ENCODE measurements around the gene TMEM87A. TPM values are rescaled to one million over a fixed set of nuclear protein-coding genes. Genes with fewer than 3 reads are reported as not detected.

The TMEM87A gene
- total and polyA plus RNA-seq, 3 donors from 2014 or later, result 64.2 to 92.9 (median 79.5) TPM

GRCh38 chr15:42201801-42202200 lies 71.4 kb downstream of the TMEM87A start:
- no peak for TF ChIP-seq CTCF (IDR thresholded peaks at IDR 0.05)
- TF ChIP-seq POLR2A (IDR thresholded peaks at IDR 0.05), result no peak
- WGBS, 2 donors, result 90 to 94% methylated on average over 1 of the region's 1 CpG
- H3K9me3 ChIP-seq, result no peaks in the 10 kb centered on the region
- DNase-seq, result no peak
- H3K4me3 ChIP-seq, result no peak overlapping the region
- intact Hi-C loops (cut with DNase I; ENCODE audit: low total_unique reads), result no loop called here
- peaks cover 1% of the 10 kb centered on the region for H3K4me1 ChIP-seq
- no peaks in the 10 kb centered on the region for H3K36me3 ChIP-seq (ENCODE audit: low read depth, missing control alignments)
- H3K27me3 ChIP-seq, result no peaks in the 10 kb centered on the region
- H3K27ac ChIP-seq, result no peak overlapping the region

GRCh38 chr15:42199126-42199525 lies 74.1 kb downstream of the TMEM87A start:
- no peaks in the 10 kb centered on the region for H3K36me3 ChIP-seq (ENCODE audit: low read depth, missing control alignments)
- intact Hi-C loops (cut with DNase I; ENCODE audit: low total_unique reads), result no loop called here
- H3K27me3 ChIP-seq, result no peaks in the 10 kb centered on the region
- 88 to 94% methylated on average over 5 of the region's 5 CpGs for WGBS, 2 donors
- H3K4me3 ChIP-seq, result no peak overlapping the region
- no peak overlapping the region for H3K27ac ChIP-seq
- no peak for TF ChIP-seq POLR2A (IDR thresholded peaks at IDR 0.05)
- TF ChIP-seq CTCF (IDR thresholded peaks at IDR 0.05), result no peak
- H3K4me1 ChIP-seq, result no peaks in the 10 kb centered on the region
- H3K9me3 ChIP-seq, result no peaks in the 10 kb centered on the region
- DNase-seq, result no peak

- no peak overlapping the region for H3K4me3 ChIP-seq
- intact Hi-C loops (cut with DNase I; ENCODE audit: low total_unique reads), result no loop called here
- WGBS, 2 donors, result 94 to 100% methylated on average over 1 of the region's 1 CpG
These were observed 74.7 kb downstream of the TMEM87A start for GRCh38 chr15:42198516-42198915.

GRCh38 chr15:42194513-42194912 lies 78.7 kb downstream of the TMEM87A start:
- WGBS, 2 donors, result 95 to 96% methylated on average over 5 of the region's 5 CpGs
- H3K4me3 ChIP-seq, result no peak overlapping the region
- TF ChIP-seq POLR2A (IDR thresholded peaks at IDR 0.05) (no peak), CTCF (IDR thresholded peaks at IDR 0.05) (no peak)

More at GRCh38 chr15:42198516-42198915, 74.7 kb downstream of the TMEM87A start:
- no peak for DNase-seq
- TF ChIP-seq CTCF (IDR thresholded peaks at IDR 0.05) (no peak), POLR2A (IDR thresholded peaks at IDR 0.05) (no peak)
- Histone ChIP-seq H3K36me3 (ENCODE audit: low read depth, missing control alignments) (no peaks in the 10 kb centered on the region), H3K27me3 (no peaks in the 10 kb centered on the region), H3K4me1 (no peaks in the 10 kb centered on the region), H3K27ac (no peak overlapping the region), H3K9me3 (no peaks in the 10 kb centered on the region)

GRCh38 chr15:42193383-42193782 lies 79.8 kb downstream of the TMEM87A start:
- TF ChIP-seq POLR2A (IDR thresholded peaks at IDR 0.05) (no peak), CTCF (IDR thresholded peaks at IDR 0.05) (no peak)
- no peak for DNase-seq
- Histone ChIP-seq H3K4me1 (peaks cover 11% of the 10 kb centered on the region), H3K4me3 (no peak overlapping the region), H3K27me3 (no peaks in the 10 kb centered on the region), H3K36me3 (ENCODE audit: low read depth, missing control alignments) (no peaks in the 10 kb centered on the region), H3K27ac (no peak overlapping the region), H3K9me3 (no peaks in the 10 kb centered on the region)
- intact Hi-C loops (cut with DNase I; ENCODE audit: low total_unique reads), result no loop called here
- WGBS, 2 donors, result 94 to 97% methylated on average over 3 of the region's 3 CpGs

More at GRCh38 chr15:42194513-42194912, 78.7 kb downstream of the TMEM87A start:
- no peaks in the 10 kb centered on the region for H3K9me3 ChIP-seq
- H3K36me3 ChIP-seq (ENCODE audit: low read depth, missing control alignments), result no peaks in the 10 kb centered on the region
- DNase-seq, result no peak
- H3K4me1 ChIP-seq, result peaks cover 6% of the 10 kb centered on the region
- intact Hi-C loops (cut with DNase I; ENCODE audit: low total_unique reads), result no loop called here
- no peaks in the 10 kb centered on the region for H3K27me3 ChIP-seq
- no peak overlapping the region for H3K27ac ChIP-seq
